CD4-positive, alpha-beta T cell (primary cell): Measurements from ENCODE around the gene MTMR4. TPM values are rescaled to one million over a fixed set of nuclear protein-coding genes. Genes with fewer than 3 reads are reported as not detected.
"Not testable (repeated sequence)": the region's sequence is repeated elsewhere in the genome, so short reads cannot be mapped to it uniquely, and the experiment has no call there.

Experiments
- ATAC-seq: fragments of 200-7000 bp; cut with Tn5 transposase; one replicate; pipeline ENCODE4 v1.10.0; 2022; ENCODE audit warnings: mild to moderate bottlenecking; ENCODE audit not compliant: poor library complexity
- CTCF ChIA-PET: fragments of 350-600 bp; sonication (Branson Sonifier 250); formaldehyde crosslinking; loops from one replicate; lab custom pipeline; 2021; ENCODE audit warnings: antibody characterized with exemption, inconsistent platforms; lab: Charles Lee
- POLR2A ChIA-PET: fragments of 350-600 bp; sonication (Branson Sonifier 250); formaldehyde crosslinking; loops from one replicate; lab custom pipeline; 2021; ENCODE audit warnings: antibody characterized with exemption, inconsistent platforms; lab: Charles Lee
- DNase-seq, 14 experiments: peaks; one replicate each; pipeline ENCODE4 v3.0.0-alpha.2; 2013 to 2020; ENCODE audit warnings: mixed read lengths in 2 of 14
- H3K27ac ChIP-seq, 2 donors: one replicate each; pipeline versions ENCODE4 v1.5.1 to v1.7.0; 2013; ENCODE audit warnings: low read length in 2 of 2, low read depth in 1 of 2, mild to moderate bottlenecking in 1 of 2
- H3K27me3 ChIP-seq, 2 experiments: 1 replicate in 1 of 2; 2 replicates in 1 of 2; pipeline versions ENCODE4 v1.6.1 to v1.7.0; 2013; ENCODE audit warnings: low read length in 2 of 2, control low read depth in 1 of 2, mild to moderate bottlenecking in 1 of 2, moderate library complexity in 1 of 2; ENCODE audit not compliant: insufficient read depth in 2 of 2, control insufficient read depth in 1 of 2
- H3K36me3 ChIP-seq: one replicate; pipeline ENCODE4 v1.6.1; 2013; ENCODE audit warnings: low read length, control low read depth; ENCODE audit not compliant: insufficient read depth
- H3K4me1 ChIP-seq: one replicate; pipeline ENCODE4 v1.6.1; 2013; ENCODE audit warnings: low read length, control low read depth; ENCODE audit not compliant: insufficient read depth
- H3K4me3 ChIP-seq: one replicate; pipeline ENCODE4 v1.5.1; 2013; ENCODE audit warnings: mild to moderate bottlenecking, low read length, moderate library complexity
- H3K9me3 ChIP-seq, 2 experiments: 1 replicate in 1 of 2; 2 replicates in 1 of 2; pipeline versions ENCODE4 v1.6.1 to v1.7.0; 2013; ENCODE audit warnings: low read length in 2 of 2, mild to moderate bottlenecking in 2 of 2, control low read depth in 1 of 2, moderate library complexity in 1 of 2; ENCODE audit not compliant: control insufficient read depth in 1 of 2, insufficient read depth in 1 of 2
- H3K27ac Mint-ChIP-seq: one replicate; pipeline ENCODE4 v1.8.0; 2020; ENCODE audit warnings: mixed read lengths
- H3K27me3 Mint-ChIP-seq: one replicate; pipeline ENCODE4 v1.8.0; 2021; ENCODE audit warnings: mixed read lengths
- H3K36me3 Mint-ChIP-seq: one replicate; pipeline ENCODE4 v1.8.0; 2021; ENCODE audit warnings: low read depth, mixed read lengths
- H3K4me1 Mint-ChIP-seq: one replicate; pipeline ENCODE4 v1.8.0; 2021; ENCODE audit warnings: low read depth, mixed read lengths
- H3K4me3 Mint-ChIP-seq: one replicate; pipeline ENCODE4 v1.8.0; 2020; ENCODE audit warnings: mild to moderate bottlenecking, mixed read lengths
- H3K9me3 Mint-ChIP-seq: one replicate; pipeline ENCODE4 v1.8.0; 2020; ENCODE audit warnings: mixed read lengths
- CTCF ChIP-seq: fragments of 200-600 bp; IDR thresholded peaks from one replicate; pipeline ENCODE4 v1.8.0; 2022; ENCODE audit warnings: antibody characterized with exemption, mild to moderate bottlenecking
- intact Hi-C, 2 experiments: fragments of 100-400 bp; cut with DNase I in 1 of 2; cut with micrococcal nuclease in 1 of 2; formaldehyde crosslinking; loops; one replicate each; pipeline versions ENCODE4 v1.15.1 to v1.9.0; 2023 to 2025; cut with DNase I, micrococcal nuclease
- total RNA-seq, 174 experiments: library from RNA in 2 of 174; stranded (reverse) in 2 of 174; gene quantifications; one replicate each; pipeline ENCODE4 v1.2.3 and lab custom pipeline; 2021 to 2026

MTMR4 gene
- total RNA-seq, 2 experiments from 2014 or later = 28.8 to 30.0 TPM

- Histone ChIP-seq H3K27me3 (no peaks in the 10 kb centered on the region), H3K27ac (no peak overlapping the region), H3K36me3 (no peaks in the 10 kb centered on the region), H3K9me3 (no peaks in the 10 kb centered on the region), H3K4me3 (no peak overlapping the region), H3K4me1 (no peaks in the 10 kb centered on the region)
- Mint-ChIP-seq H3K4me1 (peaks cover 6% of the 10 kb centered on the region), H3K4me3 (no peak overlapping the region), H3K27ac (no peak overlapping the region), H3K27me3 (no peaks in the 10 kb centered on the region), H3K9me3 (no peaks in the 10 kb centered on the region), H3K36me3 (no peaks in the 10 kb centered on the region)
- ChIA-PET POLR2A (no interaction called here), CTCF (interaction anchor here (1.0 kb wide), 1 partner anchor 38 kb away, joined by 3 read pairs; no protein-coding TSS in a partner anchor)
- no peak for TF ChIP-seq CTCF
- DNase-seq (peak in 1 of 14 experiments; percentile 8), ATAC-seq (no peak)
- intact Hi-C loops = no loop called here
Measured at GRCh38 chr17:58556833-58557250, 42.4 kb upstream of the MTMR4 start.

GRCh38 chr17:58555109-58555508 is 40.7 kb upstream of the MTMR4 start:
- DNase-seq, H3K4me3 Mint-ChIP-seq, H3K27ac Mint-ChIP-seq, H3K36me3 Mint-ChIP-seq, intact Hi-C loops, H3K9me3 Mint-ChIP-seq, H3K4me1 ChIP-seq, ATAC-seq, H3K9me3 ChIP-seq, H3K27me3 Mint-ChIP-seq, H3K4me3 ChIP-seq, H3K27ac ChIP-seq, H3K4me1 Mint-ChIP-seq, H3K36me3 ChIP-seq, H3K27me3 ChIP-seq: not testable (repeated sequence)
- ChIA-PET POLR2A (interaction anchor here (0.8 kb wide), 1 partner anchor 547 kb away, joined by 3 read pairs; no protein-coding TSS in a partner anchor), CTCF (interaction anchor here (0.7 kb wide), 1 partner anchor 305 kb away, joined by 3 read pairs; no protein-coding TSS in a partner anchor)

GRCh38 chr17:58541249-58541648 is 26.8 kb upstream of the MTMR4 start:
- intact Hi-C loops = no loop called here
- H3K27me3 Mint-ChIP-seq = no peaks in the 10 kb centered on the region
- H3K27ac ChIP-seq = no peak overlapping the region
- H3K4me3 ChIP-seq = no peak overlapping the region
- no peak overlapping the region for H3K4me3 Mint-ChIP-seq
- no peaks in the 10 kb centered on the region for H3K4me1 Mint-ChIP-seq
- TF ChIP-seq CTCF = no peak
- POLR2A ChIA-PET = no interaction called here
- CTCF ChIA-PET = interaction anchor here (1.2 kb wide), 1 partner anchor 20 kb away, joined by 3 read pairs; no protein-coding TSS in a partner anchor
- H3K4me1 ChIP-seq = no peaks in the 10 kb centered on the region
- H3K36me3 ChIP-seq = no peaks in the 10 kb centered on the region
- H3K36me3 Mint-ChIP-seq = no peaks in the 10 kb centered on the region
- H3K9me3 Mint-ChIP-seq = no peaks in the 10 kb centered on the region
- H3K9me3 ChIP-seq = no peaks in the 10 kb centered on the region
- ATAC-seq (no peak), DNase-seq (no peak)
- no peak overlapping the region for H3K27ac Mint-ChIP-seq
- H3K27me3 ChIP-seq = peaks cover 0 to 2% of the 10 kb centered on the region in 2 experiments

GRCh38 chr17:58539698-58540097 is 25.3 kb upstream of the MTMR4 start:
- no peak overlapping the region for H3K4me3 ChIP-seq
- no peaks in the 10 kb centered on the region for H3K9me3 ChIP-seq
- POLR2A ChIA-PET = no interaction called here
- Mint-ChIP-seq H3K27me3 (peaks cover 12% of the 10 kb centered on the region), H3K27ac (no peak overlapping the region), H3K4me3 (no peak overlapping the region), H3K9me3 (no peaks in the 10 kb centered on the region), H3K36me3 (no peaks in the 10 kb centered on the region), H3K4me1 (no peaks in the 10 kb centered on the region)
- CTCF ChIA-PET = interaction anchor here (0.6 kb wide), 1 partner anchor 1816 kb away, joined by 4 read pairs; no protein-coding TSS in a partner anchor
- no peaks in the 10 kb centered on the region for H3K4me1 ChIP-seq
- H3K27me3 ChIP-seq = peaks cover 0 to 8% of the 10 kb centered on the region in 2 experiments
- no peaks in the 10 kb centered on the region for H3K36me3 ChIP-seq
- H3K27ac ChIP-seq = no peak overlapping the region
- intact Hi-C loops = no loop called here
- DNase-seq (no peak), ATAC-seq (no peak)
- no peak for TF ChIP-seq CTCF
